Left colon (tissue), 2 donors: ENCODE data around the gene EXOC6B. TPM values are rescaled to one million over a fixed set of nuclear protein-coding genes. Genes with fewer than 3 reads are reported as not detected.
A peak's percentile ranks its signal among the peaks of the same experiment; 100 is the strongest.
"Not testable (repeated sequence)": the region's sequence is repeated elsewhere in the genome, so short reads cannot be mapped to it uniquely, and the experiment has no call there.

Experiments
- ATAC-seq: fragments of 200-7000 bp; cut with Tn5 transposase; one replicate; pipeline ENCODE4 v1.9.1; 2020; ENCODE audit warnings: mild to moderate bottlenecking, moderate library complexity
- DNase-seq, 2 donors: peaks; one replicate each; pipeline ENCODE4 v3.0.0-alpha.2; 2020
- intact Hi-C, 2 donors: fragments of 100-400 bp; cut with DNase I in 1 of 2; cut with micrococcal nuclease in 1 of 2; formaldehyde crosslinking; loops; one replicate each; pipeline versions ENCODE4 v1.11.2 to v1.14.0; 2022; cut with DNase I, micrococcal nuclease
- total RNA-seq, 2 donors: library from RNA; stranded (reverse); fragmentation: NEBNext Ultra II Directional; extraction: Animal tissue kit (Norgen Biotek cat#: 25700); gene quantifications; one replicate each; pipeline ENCODE4 v1.2.1, GENCODE V29; 2021
- donor health status: DM: no; HTN: no; CAD: no.
- donor health status: DM: yes; HTN: yes; CAD: no.

The EXOC6B gene
- total RNA-seq, 2 donors from 2014 or later, result 23.9 to 37.6 TPM

- intact Hi-C loops, result no loop called here
- no peak for DNase-seq
- no peak for ATAC-seq
These were observed 387.5 kb downstream of the EXOC6B start for GRCh38 chr2:72438364-72438763.

- DNase-seq, result no peak
- intact Hi-C loops, result no loop called here
- ATAC-seq, result no peak
These were observed 394.1 kb downstream of the EXOC6B start for GRCh38 chr2:72431737-72432136.

GRCh38 chr2:72427022-72427861 lies 398.6 kb downstream of the EXOC6B start:
- ATAC-seq (no peak), DNase-seq (no peak)
- intact Hi-C loops, result no loop called here

- intact Hi-C loops, result no loop called here
- no peak for ATAC-seq
- no peak for DNase-seq
These were observed 399.8 kb downstream of the EXOC6B start for GRCh38 chr2:72425996-72426395.

GRCh38 chr2:72423756-72424155 lies 402.1 kb downstream of the EXOC6B start:
- DNase-seq (no peak), ATAC-seq (no peak)
- intact Hi-C loops, result no loop called here

- DNase-seq, intact Hi-C loops, ATAC-seq: not testable (repeated sequence)
These were observed 404.0 kb downstream of the EXOC6B start for GRCh38 chr2:72421771-72422379.

- no peak for ATAC-seq
- intact Hi-C loops, result no loop called here
- DNase-seq, result no peak
These were observed 409.9 kb downstream of the EXOC6B start for GRCh38 chr2:72415781-72416475.

- ATAC-seq (no peak), DNase-seq (no peak)
These were observed 410.6 kb downstream of the EXOC6B start for GRCh38 chr2:72415241-72415661.

GRCh38 chr2:72414137-72414760 lies 411.6 kb downstream of the EXOC6B start:
- intact Hi-C loops, result no loop called here
- ATAC-seq (no peak), DNase-seq (no peak)

More at GRCh38 chr2:72415241-72415661, 410.6 kb downstream of the EXOC6B start:
- intact Hi-C loops, result no loop called here

- intact Hi-C loops, result no loop called here
- no peak for ATAC-seq
- no peak for DNase-seq
These were observed 412.1 kb downstream of the EXOC6B start for GRCh38 chr2:72413716-72414115.

- intact Hi-C loops, result no loop called here
- no peak for DNase-seq
- no peak for ATAC-seq
These were observed 413.6 kb downstream of the EXOC6B start for GRCh38 chr2:72412214-72412613.

- DNase-seq (no peak), ATAC-seq (no peak)
- intact Hi-C loops, result no loop called here
These were observed 426.0 kb downstream of the EXOC6B start for GRCh38 chr2:72399879-72400278.

- ATAC-seq, result no peak
- DNase-seq, result no peak
- intact Hi-C loops, result no loop called here
These were observed 430.7 kb downstream of the EXOC6B start for GRCh38 chr2:72395096-72395495.

- DNase-seq (no peak), ATAC-seq (peak; percentile 50)
- intact Hi-C loops, result no loop called here
These were observed 431.2 kb downstream of the EXOC6B start for GRCh38 chr2:72394541-72395070.

GRCh38 chr2:72389447-72389846 lies 436.4 kb downstream of the EXOC6B start:
- intact Hi-C loops, result no loop called here
- no peak for ATAC-seq
- DNase-seq, result no peak

GRCh38 chr2:72388263-72388662 lies 437.6 kb downstream of the EXOC6B start:
- DNase-seq, result no peak
- no peak for ATAC-seq
- intact Hi-C loops, result no loop called here

- ATAC-seq (no peak), DNase-seq (no peak)
- intact Hi-C loops, result no loop called here
These were observed 439.5 kb downstream of the EXOC6B start for GRCh38 chr2:72386288-72386687.

GRCh38 chr2:72378753-72379348 lies 447.0 kb downstream of the EXOC6B start:
- DNase-seq, result no peak
- ATAC-seq, result no peak
- intact Hi-C loops, result no loop called here
